Esophagus squamous epithelium (tissue), 5 donors: ENCODE measurements around the gene HHATL. TPM values are rescaled to one million over a fixed set of nuclear protein-coding genes. Genes with fewer than 3 reads are reported as not detected.

Experiments
- DNase-seq: peaks from one replicate; lab custom pipeline; 2025; lab: John Stamatoyannopoulos, UW
- H3K27ac ChIP-seq, 4 donors: fragments of 200-600 bp; sonication (generic); one replicate each; pipeline ENCODE4 v1.5.1; 2016 to 2019; ENCODE audit warnings: mild to moderate bottlenecking in 1 of 4
- H3K27me3 ChIP-seq, 4 donors: fragments of 200-600 bp; sonication (generic); 1 replicate in 3 of 4; 2 replicates in 1 of 4; pipeline versions ENCODE4 v1.5.1 to v1.6.0; 2017 to 2021; ENCODE audit warnings: antibody characterized with exemption in 1 of 4
- H3K36me3 ChIP-seq, 3 donors: fragments of 200-600 bp; sonication (generic); one replicate each; pipeline ENCODE4 v1.5.1; 2016 to 2019
- H3K4me1 ChIP-seq, 3 donors: fragments of 200-600 bp; sonication (generic); one replicate each; pipeline ENCODE4 v1.5.1; 2017 to 2019
- H3K4me3 ChIP-seq, 4 donors: fragments of 200-600 bp; sonication (generic); 1 replicate in 3 of 4; 2 replicates in 1 of 4; pipeline ENCODE4 v1.5.1; 2016 to 2019; ENCODE audit warnings: mild to moderate bottlenecking in 2 of 4, moderate library complexity in 1 of 4
- H3K9me3 ChIP-seq, 3 donors: fragments of 200-600 bp; sonication (generic); one replicate each; pipeline ENCODE4 v1.5.1; 2016 to 2019
- CTCF ChIP-seq, 6 experiments: fragments of 450-650 bp in 4 of 6; fragments of 200-600 bp in 2 of 6; sonication (generic) in 2 of 6; IDR thresholded peaks; one replicate each; pipeline ENCODE4 v1.5.1; 2016 to 2019; ENCODE audit warnings: antibody characterized with exemption in 6 of 6, mild to moderate bottlenecking in 4 of 6, moderate library complexity in 4 of 6
- POLR2A ChIP-seq, 4 donors: fragments of 450-650 bp; IDR thresholded peaks; one replicate each; pipeline ENCODE4 v1.6.1; 2017; ENCODE audit warnings: antibody characterized with exemption in 4 of 4, mild to moderate bottlenecking in 4 of 4, moderate library complexity in 3 of 4
- WGBS, 2 donors: methylation state at CpG; one replicate each; pipeline ENCODE4 v1.1.5; 2018; 5-methylcytosine and 5-hydroxymethylcytosine counted together
- intact Hi-C: fragments of 100-400 bp; cut with DNase I; formaldehyde crosslinking; loops from one replicate; pipeline ENCODE4 v1.15.0; 2022
- total RNA-seq, 4 donors: library from RNA; depleted of rRNA; stranded (reverse); fragments of >200 nt; gene quantifications; one replicate each; pipeline ENCODE4 v1.1.0, GENCODE V29; 2016
- donor health status: DM: yes; HTN: yes; CAD: no.

Gene HHATL
- total RNA-seq, 4 donors from 2014 or later = not detected

GRCh38 chr3:42694366-42694765 lies 8.2 kb downstream of the HHATL start:
- H3K4me1 ChIP-seq = no peaks in the 10 kb centered on the region
- no peak overlapping the region for H3K27ac ChIP-seq
- H3K36me3 ChIP-seq = no peaks in the 10 kb centered on the region
- H3K27me3 ChIP-seq = peaks cover 0 to 17% (median 0%) of the 10 kb centered on the region in 4 donors
- no peak overlapping the region for H3K4me3 ChIP-seq
- DNase-seq = no peak
- intact Hi-C loops = no loop called here
- TF ChIP-seq POLR2A (IDR thresholded peaks at IDR 0.05) (no peak), CTCF (IDR thresholded peaks at IDR 0.05) (no peak)
- H3K9me3 ChIP-seq = no peaks in the 10 kb centered on the region

DNA sequence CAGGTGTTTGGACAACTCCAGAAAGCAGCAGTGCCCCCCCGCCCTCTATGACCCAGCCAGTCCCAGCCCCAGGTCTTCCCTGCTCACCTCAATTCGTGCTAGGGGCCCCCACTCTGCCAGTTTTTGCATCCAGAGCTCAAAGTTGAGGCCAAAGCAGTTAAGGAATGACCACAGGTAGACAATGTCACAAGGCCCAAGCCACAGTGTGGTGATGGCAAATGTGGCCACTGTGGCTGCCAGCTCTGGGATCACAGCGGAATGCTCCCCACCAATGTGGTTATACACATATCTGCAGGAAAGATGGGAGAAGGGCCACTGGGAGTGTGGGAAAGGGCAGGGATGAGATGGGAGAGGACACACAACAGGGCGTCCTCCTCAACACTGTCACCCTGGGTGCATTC lies 9.1 kb downstream of the HHATL start:
- no peaks in the 10 kb centered on the region for H3K4me1 ChIP-seq
- intact Hi-C loops = no loop called here
- no peak for DNase-seq
- H3K27ac ChIP-seq = no peak overlapping the region
- WGBS, 2 donors = 72 to 80% methylated on average over 2 to 4 of the region's 4 CpGs
- no peaks in the 10 kb centered on the region for H3K36me3 ChIP-seq
- peaks cover 0 to 22% (median 0%) of the 10 kb centered on the region in 4 donors for H3K27me3 ChIP-seq
- TF ChIP-seq POLR2A (IDR thresholded peaks at IDR 0.05) (no peak), CTCF (IDR thresholded peaks at IDR 0.05) (no peak)
- no peaks in the 10 kb centered on the region for H3K9me3 ChIP-seq
- no peak overlapping the region for H3K4me3 ChIP-seq

DNA sequence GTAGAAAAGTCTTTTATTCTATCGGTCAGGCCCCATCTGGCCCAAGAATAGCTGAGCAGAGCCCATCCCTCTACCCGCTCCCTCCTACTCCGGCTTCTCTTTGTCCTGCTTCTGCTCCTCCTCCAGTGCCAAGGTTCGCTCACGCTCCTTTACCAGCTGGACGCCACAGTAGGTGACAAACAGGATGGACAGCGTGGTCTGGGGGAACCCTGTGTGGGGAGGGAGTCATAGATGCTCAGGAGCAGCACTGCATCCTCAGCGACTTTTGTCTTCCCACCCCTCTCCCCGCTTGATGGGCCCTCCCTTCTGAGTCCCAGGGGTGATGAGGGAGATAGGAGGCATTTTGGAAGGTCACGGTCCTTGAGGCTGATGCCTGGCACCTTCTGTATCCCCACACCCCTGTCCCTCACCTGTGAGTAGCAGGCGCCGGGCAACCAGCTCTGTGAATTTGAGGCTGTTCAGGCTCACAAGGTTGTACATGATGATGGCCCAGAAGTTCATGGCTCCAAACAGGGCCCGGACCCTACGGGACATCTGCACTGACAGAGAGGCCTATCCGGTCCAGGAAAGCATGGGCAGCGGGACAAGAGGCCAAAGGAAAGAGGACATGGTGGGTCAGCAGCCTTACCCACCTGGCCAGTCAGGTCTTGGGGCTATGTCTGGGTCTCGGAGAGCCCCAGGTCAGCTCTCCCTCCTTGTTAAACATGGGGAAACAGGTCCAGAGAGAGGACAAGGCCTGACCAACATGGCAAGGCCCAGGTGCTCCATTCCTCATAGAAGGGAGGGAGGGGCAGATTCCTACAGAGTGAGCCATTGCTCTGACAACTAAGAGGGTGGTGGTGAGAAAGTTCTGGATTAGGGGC lies 9.7 kb downstream of the HHATL start:
- Histone ChIP-seq H3K4me3 (no peak overlapping the region), H3K9me3 (no peaks in the 10 kb centered on the region), H3K36me3 (no peaks in the 10 kb centered on the region), H3K4me1 (no peaks in the 10 kb centered on the region), H3K27me3 (peaks cover 0 to 21% (median 0%) of the 10 kb centered on the region in 4 donors), H3K27ac (no peak overlapping the region)
- DNase-seq = no peak
- intact Hi-C loops = no loop called here
- TF ChIP-seq POLR2A (IDR thresholded peaks at IDR 0.05) = no peak
- TF ChIP-seq CTCF (IDR thresholded peaks at IDR 0.05) = no peak
- WGBS, 2 donors = 61 to 78% methylated on average over 7 to 9 of the region's 17 CpGs

DNA sequence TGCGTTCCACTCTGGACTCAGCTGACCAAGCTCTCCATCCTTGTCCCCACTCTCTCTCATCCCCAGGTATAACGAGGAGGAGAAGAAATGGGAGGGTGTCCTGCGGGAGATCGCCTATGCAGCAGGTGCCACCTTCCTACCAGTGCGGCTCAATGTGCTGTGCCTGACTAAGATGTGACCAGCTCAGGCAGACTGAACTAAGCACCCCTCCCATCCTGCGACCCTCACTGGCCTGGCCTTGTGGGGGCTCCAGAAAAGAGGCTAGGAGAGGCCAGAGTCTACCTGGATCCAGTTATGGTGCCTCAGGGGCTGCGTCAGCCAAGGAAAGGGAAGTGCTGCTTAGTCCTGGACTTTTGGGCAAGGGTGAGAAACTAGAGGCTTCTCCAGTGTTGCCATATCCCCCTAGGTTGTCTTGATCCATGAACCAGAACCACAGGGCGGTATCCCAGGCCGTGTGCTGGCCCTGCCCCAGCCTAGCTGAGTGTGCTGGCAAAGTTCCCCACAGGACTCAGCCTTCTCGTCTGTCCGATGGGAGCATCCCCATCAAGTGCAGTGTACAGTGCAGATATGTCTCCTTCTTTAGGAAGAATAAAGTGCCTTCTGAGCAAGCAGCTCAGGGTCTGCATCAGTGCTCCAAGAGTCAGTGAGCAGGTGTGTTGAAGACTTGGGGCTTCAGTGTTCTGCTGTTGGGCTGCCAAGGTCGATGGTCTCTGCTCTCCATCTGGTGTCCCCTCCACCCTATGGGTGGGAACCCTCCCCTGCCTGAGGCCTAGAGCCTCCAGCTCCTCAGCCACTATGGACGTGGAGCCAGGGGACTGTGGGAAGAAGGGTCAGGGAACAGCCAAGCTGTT lies 10.6 kb downstream of the HHATL start:
- DNase-seq = no peak
- intact Hi-C loops = no loop called here
- TF ChIP-seq POLR2A (IDR thresholded peaks at IDR 0.05) = no peak
- no peak for TF ChIP-seq CTCF (IDR thresholded peaks at IDR 0.05)
- Histone ChIP-seq H3K27ac (no peak overlapping the region), H3K9me3 (no peaks in the 10 kb centered on the region), H3K4me3 (no peak overlapping the region), H3K27me3 (peaks cover 0 to 16% (median 0%) of the 10 kb centered on the region in 4 donors), H3K36me3 (no peaks in the 10 kb centered on the region), H3K4me1 (no peaks in the 10 kb centered on the region)
- 75 to 100% methylated on average over 3 to 10 of the region's 13 CpGs for WGBS, 2 donors
